ENCODE data around the gene TMEM150B.
"Not testable (repeated sequence)": the region's sequence is repeated elsewhere in the genome, so short reads cannot be mapped to it uniquely, and the experiment has no call there.

The TMEM150B gene

GRCh38 chr19:55336101-55336500 is 11.0 kb upstream of the TMEM150B start:
- no peak for DNase-seq

- no peak for DNase-seq
Measured at GRCh38 chr19:55333870-55334269, 8.7 kb upstream of the TMEM150B start.

DNA sequence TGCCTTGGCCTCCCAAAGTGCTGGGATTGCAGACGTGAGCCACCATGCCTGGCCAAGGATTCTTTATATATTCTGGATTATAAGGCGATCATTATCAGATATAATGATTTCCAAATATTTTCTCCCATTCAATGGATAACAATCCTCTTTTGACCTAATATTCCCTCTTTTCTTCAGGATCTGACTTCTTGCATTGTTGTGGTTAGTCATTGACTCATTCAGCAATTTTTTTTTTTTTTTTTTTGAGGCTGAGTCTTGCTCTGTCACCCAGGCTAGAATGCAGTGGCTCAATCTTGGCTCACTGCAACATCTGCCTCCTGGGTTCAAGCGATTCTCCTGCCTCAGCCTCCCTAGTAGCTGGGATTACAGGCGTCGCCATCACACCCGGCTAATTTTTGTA is 4.7 kb upstream of the TMEM150B start:
- DNase-seq: not testable (repeated sequence)

- DNase-seq: not testable (repeated sequence)
Measured at GRCh38 chr19:55328774-55329318, 3.7 kb upstream of the TMEM150B start.

DNA sequence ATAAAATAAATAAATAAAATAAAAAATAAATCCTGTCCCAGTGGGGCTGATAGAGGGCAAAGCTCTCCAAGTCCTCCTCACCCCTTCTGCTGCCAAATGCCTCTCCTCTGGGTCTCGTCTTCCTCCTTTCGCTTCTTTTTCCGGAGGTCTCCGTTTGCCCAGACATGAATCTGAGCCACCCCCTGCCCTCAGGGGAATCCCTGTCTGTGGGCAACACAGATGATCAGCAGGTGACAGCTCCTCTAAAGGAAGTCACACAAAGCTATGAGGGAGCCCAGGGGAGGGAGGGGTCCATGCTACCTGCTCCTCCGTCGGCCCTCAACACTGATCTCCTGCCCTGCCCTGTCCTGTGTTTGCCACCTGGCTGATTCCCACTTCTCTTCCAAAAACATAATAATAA is 479 bp downstream of the TMEM150B start:
- DNase-seq: no peak

GRCh38 chr19:55322204-55322885 is 2.8 kb downstream of the TMEM150B start:
- no peak for DNase-seq

- DNase-seq: no peak
Measured at GRCh38 chr19:55321466-55322137, 3.5 kb downstream of the TMEM150B start.

DNA sequence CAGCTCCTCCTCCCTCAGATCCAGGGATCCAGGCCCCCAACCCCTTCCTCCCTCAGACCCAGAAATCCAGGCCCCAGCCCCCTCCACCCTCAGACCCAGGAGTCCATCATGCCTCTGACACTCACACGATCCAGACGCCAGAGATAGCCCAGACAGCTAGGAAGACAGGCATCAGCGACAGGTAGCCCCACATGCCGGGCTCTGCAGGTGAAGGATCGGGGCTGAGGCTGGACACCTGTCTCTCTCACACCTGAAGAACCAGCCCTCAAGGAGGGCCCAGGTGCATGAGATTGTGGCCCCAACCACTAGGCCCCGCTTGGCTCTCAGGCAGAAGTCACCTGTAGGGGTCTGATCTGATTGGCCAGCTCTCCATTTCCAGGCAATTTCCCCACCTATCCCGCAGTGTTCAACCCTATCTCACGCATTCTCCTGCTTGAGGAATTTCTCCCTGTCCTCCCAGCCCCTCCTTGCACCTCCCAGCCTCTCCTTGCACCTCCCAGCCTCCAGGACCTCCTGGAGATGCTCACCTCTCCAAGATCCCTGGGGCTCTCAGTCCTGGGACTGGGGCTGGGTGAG is 4.2 kb downstream of the TMEM150B start:
- no peak for DNase-seq

GRCh38 chr19:55319785-55320184 is 5.4 kb downstream of the TMEM150B start:
- DNase-seq: no peak

DNA sequence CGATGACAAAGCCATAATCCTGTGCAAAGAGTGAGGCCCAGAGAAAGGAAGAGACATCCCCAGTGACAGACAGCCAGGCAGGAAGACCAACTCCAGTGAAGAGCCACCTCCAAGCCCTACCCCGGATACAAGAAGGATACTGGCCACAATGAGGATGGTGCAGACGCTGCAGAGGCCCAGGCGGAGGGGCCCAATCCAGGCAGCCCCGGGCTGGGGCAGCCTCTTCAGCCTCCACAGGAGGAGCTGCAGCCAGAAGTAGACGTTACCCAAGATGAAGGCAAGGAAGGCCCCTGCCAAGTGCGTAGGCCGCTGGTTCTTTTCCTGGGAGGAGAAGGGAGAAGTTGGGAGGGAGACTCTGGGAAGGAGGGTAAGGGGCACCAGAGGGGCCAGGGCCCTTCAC is 8.5 kb downstream of the TMEM150B start:
- DNase-seq: no peak

DNA sequence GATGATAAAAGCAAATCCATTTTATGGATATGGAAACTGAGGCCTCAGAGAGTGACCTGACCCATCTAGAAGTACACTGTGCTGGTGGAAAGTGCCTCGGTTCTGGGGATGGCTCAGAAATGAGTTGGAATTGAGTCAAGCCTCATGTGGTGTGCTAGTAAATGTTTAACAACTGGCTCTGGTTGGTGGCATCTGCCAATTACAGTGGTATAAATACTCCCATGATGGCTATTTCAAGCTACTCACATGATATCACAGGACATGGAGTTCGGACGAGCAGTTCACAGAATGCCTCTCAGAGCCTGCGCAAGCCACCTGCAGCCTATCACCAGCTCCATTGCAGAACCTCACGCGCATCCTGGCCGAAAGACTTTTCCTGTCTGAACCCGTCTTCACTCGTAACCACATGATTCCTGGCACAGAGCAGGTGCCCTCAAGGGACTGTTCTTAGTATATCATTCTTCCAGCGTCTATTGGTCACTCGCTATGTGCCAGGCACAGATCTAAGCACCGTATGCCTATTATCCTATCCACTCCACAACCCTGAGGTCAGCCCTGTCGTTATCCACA is 9.1 kb downstream of the TMEM150B start:
- DNase-seq: no peak

GRCh38 chr19:55314396-55314795 is 10.7 kb downstream of the TMEM150B start:
- DNase-seq: no peak

- DNase-seq: no peak
Measured at GRCh38 chr19:55312621-55313512, 12.3 kb downstream of the TMEM150B start.

GRCh38 chr19:55311797-55312196 is 13.3 kb downstream of the TMEM150B start:
- no peak for DNase-seq

GRCh38 chr19:55311397-55311796 is 13.7 kb downstream of the TMEM150B start:
- DNase-seq: no peak

DNA sequence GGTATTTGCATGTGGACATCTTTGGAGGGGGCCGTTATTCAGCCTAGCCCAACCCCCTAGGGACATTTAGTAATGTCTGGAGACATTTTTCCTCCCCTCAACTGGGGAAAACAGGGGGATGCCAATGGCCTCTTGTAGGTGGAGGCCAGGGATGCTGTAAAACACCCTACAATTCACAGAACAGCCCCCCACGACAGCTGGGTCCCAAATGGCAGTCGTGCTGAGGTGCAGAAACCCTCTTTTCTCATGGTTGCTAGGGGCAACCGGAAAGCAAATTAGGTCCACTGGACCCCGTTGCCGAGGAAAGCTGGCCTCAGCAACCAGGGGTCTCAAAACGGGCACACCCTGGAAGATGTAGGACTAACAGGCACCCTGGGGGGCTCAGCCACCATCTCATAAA is 14.6 kb downstream of the TMEM150B start:
- DNase-seq: no peak

- no peak for DNase-seq
Measured at GRCh38 chr19:55309448-55309847, 15.7 kb downstream of the TMEM150B start.

DNA sequence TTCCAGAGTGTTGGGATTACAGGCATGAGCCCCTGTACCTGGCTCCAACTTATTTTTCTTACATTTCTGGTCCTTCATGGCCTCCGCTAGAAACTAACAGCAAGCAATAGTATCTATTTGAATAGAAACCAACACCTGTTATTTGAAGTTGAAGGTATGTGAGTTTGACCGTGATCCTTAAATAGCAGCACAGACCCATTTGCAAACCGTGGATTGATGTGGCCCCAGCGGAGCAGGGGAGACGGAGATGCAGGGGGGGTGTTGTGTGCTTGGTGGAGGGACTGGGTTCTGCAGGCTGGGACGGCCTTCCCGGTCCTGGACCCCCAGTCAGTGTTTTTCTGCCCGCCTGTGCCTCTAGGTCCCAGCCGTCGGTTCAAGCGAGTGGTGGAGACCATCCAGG is 16.9 kb downstream of the TMEM150B start:
- no peak for DNase-seq

DNA sequence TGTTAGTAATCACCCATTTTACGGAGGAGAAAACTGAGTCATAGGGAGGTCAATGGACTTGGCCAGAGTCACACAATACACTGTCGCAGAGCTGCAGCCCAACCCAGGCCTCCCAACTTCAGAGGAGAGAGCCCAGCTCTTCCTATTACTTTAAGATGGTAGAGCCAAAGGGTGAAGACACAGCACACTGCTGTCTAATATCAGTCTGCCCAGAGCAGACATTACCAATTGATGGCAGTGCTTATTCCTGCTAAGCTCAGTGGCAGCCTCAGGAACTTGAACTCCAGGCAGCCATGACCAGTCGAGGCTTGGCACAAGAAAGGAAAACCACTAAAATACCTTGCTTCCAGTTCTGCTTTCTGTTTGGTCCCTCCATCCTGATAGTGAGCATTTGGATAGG is 18.4 kb downstream of the TMEM150B start:
- DNase-seq: no peak

DNA sequence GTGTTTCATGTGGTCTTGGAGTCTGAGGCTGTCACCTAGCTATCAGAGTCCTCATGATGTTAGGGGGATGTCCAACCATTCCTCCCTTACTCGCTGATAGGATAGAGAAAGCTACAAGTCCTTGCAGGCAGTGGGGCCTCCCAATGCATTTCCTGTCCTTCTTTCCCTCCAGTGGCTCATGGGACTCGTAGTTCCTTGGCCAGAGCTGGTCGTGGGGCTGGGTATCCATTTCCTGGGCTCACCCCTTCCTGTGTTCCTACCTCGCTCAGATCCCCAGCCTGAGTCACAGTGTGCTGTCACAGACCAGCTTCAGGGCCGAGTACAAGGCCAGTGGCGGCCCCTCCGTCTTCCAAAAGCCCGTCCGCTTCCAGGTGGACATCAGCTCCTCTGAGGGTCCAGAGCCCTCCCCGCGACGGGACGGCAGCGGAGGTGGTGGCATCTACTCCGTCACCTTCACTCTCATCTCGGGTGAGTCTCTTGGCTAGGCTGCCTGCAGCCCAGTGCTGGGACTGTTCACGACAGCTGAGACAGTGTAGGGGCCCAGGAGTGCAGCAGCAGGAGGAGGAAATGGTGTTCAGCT is 19.1 kb downstream of the TMEM150B start:
- no peak for DNase-seq

GRCh38 chr19:55305491-55305890 is 19.6 kb downstream of the TMEM150B start:
- DNase-seq: peak; percentile 39

DNA sequence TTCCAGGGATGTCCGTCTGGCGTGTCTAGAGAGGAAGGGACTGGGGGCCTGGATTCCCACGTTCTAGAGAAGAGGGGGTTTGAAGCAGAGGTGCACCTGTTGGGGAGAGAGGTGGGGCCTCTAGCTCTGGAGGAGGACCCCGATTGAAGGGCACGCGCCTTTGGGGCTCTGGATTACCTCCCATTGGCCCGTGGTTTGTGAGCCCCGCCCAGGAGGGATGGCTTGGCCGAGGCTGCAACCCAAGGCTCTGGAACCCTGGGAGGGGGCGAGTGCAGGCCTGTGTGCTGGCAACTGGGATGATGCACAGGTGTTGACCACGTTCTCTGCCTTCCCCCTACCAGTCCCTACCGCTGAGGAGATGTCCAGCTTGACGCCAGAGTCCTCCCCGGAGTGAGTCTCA is 20.2 kb downstream of the TMEM150B start:
- no peak for DNase-seq

All from GDM1 (cell line).